WTC11 (cell line): ENCODE measurements around the gene DSC3. TPM values are rescaled to one million over a fixed set of nuclear protein-coding genes. Genes with fewer than 3 reads are reported as not detected.

Source experiments
- ATAC-seq: fragments of 200-7000 bp; cut with Tn5 transposase; 2 replicates; pipeline ENCODE4 v1.10.0; 2021; ENCODE audit warnings: mild to moderate bottlenecking, moderate library complexity
- CTCF ChIA-PET: fragments of 300-600 bp; sonication (Branson Sonifier 250); formaldehyde crosslinking; loops from one replicate; lab custom pipeline; 2021; ENCODE audit warnings: antibody characterized with exemption; lab: Charles Lee
- POLR2A ChIA-PET: fragments of 350-600 bp; sonication (Branson Sonifier 250); formaldehyde crosslinking; loops from one replicate; lab custom pipeline; 2021; ENCODE audit warnings: antibody characterized with exemption; lab: Charles Lee
- DNase-seq: peaks from one replicate; pipeline ENCODE4 v3.0.0; 2021; ENCODE audit warnings: low spot score
- H3K27ac Mint-ChIP-seq: 2 replicates; pipeline ENCODE4 v1.8.0; 2021; ENCODE audit warnings: mixed read lengths
- H3K27me3 Mint-ChIP-seq: 2 replicates; pipeline ENCODE4 v1.8.0; 2021; ENCODE audit warnings: low read depth, mild to moderate bottlenecking, moderate library complexity, mixed read lengths
- H3K36me3 Mint-ChIP-seq: 2 replicates; pipeline ENCODE4 v1.8.0; 2021; ENCODE audit warnings: mixed read lengths
- H3K4me1 Mint-ChIP-seq: 2 replicates; pipeline ENCODE4 v1.8.0; 2022; ENCODE audit warnings: mixed read lengths
- H3K4me3 Mint-ChIP-seq: 2 replicates; pipeline ENCODE4 v1.8.0; 2021; ENCODE audit warnings: mild to moderate bottlenecking, moderate library complexity, mixed read lengths
- H3K9me3 Mint-ChIP-seq: 2 replicates; pipeline ENCODE4 v1.8.0; 2021; ENCODE audit warnings: mixed read lengths
- ARID4B ChIP-seq: sonication (generic); formaldehyde crosslinking; IDR thresholded peaks from 2 replicates; pipeline ENCODE4 v1.8.0; 2023; ENCODE audit warnings: missing genetic modification reagents, mild to moderate bottlenecking, borderline replicate concordance
- E2F4 ChIP-seq: sonication (generic); formaldehyde crosslinking; IDR thresholded peaks from 2 replicates; pipeline ENCODE4 v1.8.1; 2022; ENCODE audit warnings: low read depth, mild to moderate bottlenecking, moderate library complexity, missing genetic modification reagents, borderline replicate concordance
- E2F5 ChIP-seq: sonication (generic); formaldehyde crosslinking; IDR thresholded peaks from 2 replicates; pipeline ENCODE4 v1.8.1; 2022; ENCODE audit warnings: mild to moderate bottlenecking, moderate library complexity, missing genetic modification reagents
- HMGXB4 ChIP-seq: sonication (generic); formaldehyde crosslinking; IDR thresholded peaks from 2 replicates; pipeline ENCODE4 v1.8.1; 2023; ENCODE audit warnings: mild to moderate bottlenecking, moderate library complexity, missing genetic modification reagents
- JUN ChIP-seq: sonication (generic); formaldehyde crosslinking; IDR thresholded peaks from 2 replicates; pipeline ENCODE4 v1.8.0; 2023; ENCODE audit warnings: mild to moderate bottlenecking, missing genetic modification reagents
- MXD4 ChIP-seq: fragments of 250-450 bp; sonication (Bioruptor Pico); IDR thresholded peaks from 2 replicates; pipeline ENCODE4 v1.8.0; 2021; ENCODE audit warnings: mild to moderate bottlenecking, moderate library complexity, borderline replicate concordance
- MYBL2 ChIP-seq: sonication (generic); formaldehyde crosslinking; IDR thresholded peaks from 2 replicates; pipeline ENCODE4 v1.8.1; 2023; ENCODE audit warnings: mild to moderate bottlenecking, moderate library complexity, missing genetic modification reagents
- NFE2L1 ChIP-seq: sonication (generic); formaldehyde crosslinking; IDR thresholded peaks from 2 replicates; pipeline ENCODE4 v1.8.1; 2023; ENCODE audit warnings: missing genetic modification reagents
- NR1H2 ChIP-seq: sonication (generic); formaldehyde crosslinking; IDR thresholded peaks from 2 replicates; pipeline ENCODE4 v1.9.0; 2021; ENCODE audit warnings: mild to moderate bottlenecking, moderate library complexity, missing genetic modification reagents
- PREB ChIP-seq: sonication (generic); formaldehyde crosslinking; IDR thresholded peaks from 2 replicates; pipeline ENCODE4 v1.8.1; 2022; ENCODE audit warnings: mild to moderate bottlenecking, missing genetic modification reagents, moderate library complexity, borderline replicate concordance
- PRRX2 ChIP-seq: fragments of 250-450 bp; sonication (Bioruptor Pico); IDR thresholded peaks from 2 replicates; pipeline ENCODE4 v1.8.0; 2021; ENCODE audit warnings: mild to moderate bottlenecking
- RORB ChIP-seq: fragments of 250-450 bp; sonication (Bioruptor Pico); IDR thresholded peaks from 2 replicates; pipeline ENCODE4 v1.9.0; 2021; ENCODE audit warnings: mild to moderate bottlenecking
- SMAD3 ChIP-seq: sonication (generic); formaldehyde crosslinking; IDR thresholded peaks from 2 replicates; pipeline ENCODE4 v1.8.0; 2022; ENCODE audit warnings: missing genetic modification reagents, mild to moderate bottlenecking, borderline replicate concordance
- TP53 ChIP-seq: sonication (generic); formaldehyde crosslinking; IDR thresholded peaks from 2 replicates; pipeline ENCODE4 v1.8.1; 2023; ENCODE audit warnings: mild to moderate bottlenecking, missing genetic modification reagents
- ZNF138 ChIP-seq: sonication (generic); formaldehyde crosslinking; conservative IDR thresholded peaks from 2 replicates; pipeline ENCODE4 v1.8.1; 2022; ENCODE audit warnings: mild to moderate bottlenecking, moderate library complexity, missing genetic modification reagents
- ZNF232 ChIP-seq: sonication (generic); formaldehyde crosslinking; IDR thresholded peaks from 2 replicates; pipeline ENCODE4 v1.8.0; 2022; ENCODE audit warnings: mild to moderate bottlenecking, missing genetic modification reagents
- ZNF281 ChIP-seq: sonication (generic); formaldehyde crosslinking; IDR thresholded peaks from 2 replicates; pipeline ENCODE4 v1.8.0; 2023; ENCODE audit warnings: mild to moderate bottlenecking, missing genetic modification reagents
- ZNF416 ChIP-seq: fragments of 250-450 bp; sonication (Bioruptor Pico); IDR thresholded peaks from 2 replicates; pipeline ENCODE4 v1.9.0; 2021; ENCODE audit warnings: mild to moderate bottlenecking, inconsistent platforms
- total RNA-seq: library from RNA; stranded (reverse); gene quantifications from 3 replicates; pipeline ENCODE4 v1.2.3, GENCODE V29; 2021

Gene DSC3
- total RNA-seq, 1 experiment from 2014 or later = 2.6 TPM

- no peak for ATAC-seq
- H3K4me1 Mint-ChIP-seq = peaks cover 8% of the 10 kb centered on the region
- no peaks in the 10 kb centered on the region for H3K9me3 Mint-ChIP-seq
- no peaks in the 10 kb centered on the region for H3K36me3 Mint-ChIP-seq
- ChIA-PET CTCF (no interaction called here), POLR2A (no interaction called here)
- H3K27me3 Mint-ChIP-seq = no peaks in the 10 kb centered on the region
- H3K27ac Mint-ChIP-seq = no peak overlapping the region
- no peak overlapping the region for H3K4me3 Mint-ChIP-seq
- no peak for DNase-seq
- no peak for TF ChIP-seq RORB (CRISPR knock-in tag)
These were observed 53.4 kb downstream of the DSC3 start for GRCh38 chr18:30989141-30989540.

- no peak for DNase-seq
- no peak for ATAC-seq
- no peaks in the 10 kb centered on the region for H3K36me3 Mint-ChIP-seq
- H3K4me1 Mint-ChIP-seq = peaks cover 8% of the 10 kb centered on the region
- CTCF ChIA-PET = no interaction called here
- no peak overlapping the region for H3K27ac Mint-ChIP-seq
- no peaks in the 10 kb centered on the region for H3K27me3 Mint-ChIP-seq
- no peak for TF ChIP-seq ZNF281 (CRISPR knock-in tag)
- TF ChIP-seq MYBL2 (CRISPR knock-in tag) = no peak
- no peak for TF ChIP-seq ARID4B (CRISPR knock-in tag)
- TF ChIP-seq ZNF232 (CRISPR knock-in tag) = no peak
- no peak for TF ChIP-seq E2F4 (CRISPR knock-in tag)
- TF ChIP-seq HMGXB4 (CRISPR knock-in tag) = no peak
- no peak for TF ChIP-seq MXD4
- TF ChIP-seq NR1H2 (CRISPR knock-in tag) = no peak
- TF ChIP-seq PRRX2 (CRISPR knock-in tag) = no peak
- TF ChIP-seq PREB (CRISPR knock-in tag) = no peak
- no peak for TF ChIP-seq E2F5
- TF ChIP-seq ZNF138 (CRISPR knock-in tag) = no peak
- TF ChIP-seq SMAD3 (CRISPR knock-in tag) = no peak
- no peak for TF ChIP-seq JUN (CRISPR knock-in tag)
- no peak for TF ChIP-seq ZNF416 (CRISPR knock-in tag)
- TF ChIP-seq RORB (CRISPR knock-in tag) = no peak
- no peak for TF ChIP-seq NFE2L1 (CRISPR knock-in tag)
- no peak for TF ChIP-seq TP53 (CRISPR knock-in tag)
- H3K9me3 Mint-ChIP-seq = no peaks in the 10 kb centered on the region
- POLR2A ChIA-PET = no interaction called here
- no peak overlapping the region for H3K4me3 Mint-ChIP-seq
These were observed 54.1 kb downstream of the DSC3 start for GRCh38 chr18:30988440-30988839.
